OCI-LY3 (cell line): ENCODE data around the gene SPECC1.

ENCODE experiments used
- H2AFZ ChIP-seq: fragments of 200-600, 300-600 bp; shearing (Covaris generic); 2 replicates; pipeline ENCODE4 v1.6.0; 2014; ENCODE audit warnings: antibody characterized with exemption, low read depth, low read length
- H3K27ac ChIP-seq: fragments of 200-600, 300-600 bp; sonication (generic); 2 replicates; pipeline ENCODE4 v1.5.1; 2014; ENCODE audit warnings: mild to moderate bottlenecking, low read length, moderate library complexity, mixed read lengths
- H3K27me3 ChIP-seq: fragments of 200-600, 300-600 bp; sonication (generic); 2 replicates; pipeline ENCODE4 v1.6.1; 2014; ENCODE audit warnings: low read depth, low read length, mixed read lengths
- H3K36me3 ChIP-seq: fragments of 200-600, 300-600 bp; sonication (generic); replicated peaks from 2 replicates; pipeline ENCODE3; 2014; ENCODE audit warnings: low read depth, low read length, mixed read lengths
- H3K4me1 ChIP-seq: fragments of 300-600, 200-600 bp; sonication (generic); 2 replicates; pipeline ENCODE4 v1.6.1; 2014; ENCODE audit warnings: low read length, mixed read lengths
- H3K4me2 ChIP-seq: fragments of 200-600, 300-600 bp; sonication (generic); 2 replicates; pipeline ENCODE4 v1.6.1; 2014; ENCODE audit warnings: low read length, mixed read lengths
- H3K4me3 ChIP-seq: fragments of 300-600, 200-600 bp; sonication (generic); 2 replicates; pipeline ENCODE4 v1.5.1; 2014; ENCODE audit warnings: antibody characterized with exemption, mild to moderate bottlenecking, low read length, moderate library complexity
- H3K79me2 ChIP-seq: fragments of 300-600, 200-600 bp; shearing (Covaris generic); 2 replicates; pipeline ENCODE4 v1.6.1; 2014; ENCODE audit warnings: mild to moderate bottlenecking, low read length, mixed read lengths
- H3K9ac ChIP-seq: fragments of 300-600, 200-600 bp; shearing (Covaris generic); 2 replicates; pipeline ENCODE4 v1.6.0; 2014; ENCODE audit warnings: mild to moderate bottlenecking, low read length, moderate library complexity
- H3K9me3 ChIP-seq: fragments of 200-600, 300-600 bp; shearing (Covaris generic); 2 replicates; pipeline ENCODE4 v1.6.1; 2014; ENCODE audit warnings: low read length, mixed read lengths; ENCODE audit not compliant: insufficient read depth
- H4K20me1 ChIP-seq: fragments of 200-600, 300-600 bp; sonication (generic); 2 replicates; pipeline ENCODE4 v1.6.1; 2016; ENCODE audit warnings: low read length, mixed read lengths; ENCODE audit not compliant: insufficient read depth
- CTCF ChIP-seq: fragments of 200-600, 300-600 bp; sonication (generic); IDR thresholded peaks from 2 replicates; pipeline ENCODE4 v1.5.1; 2014; ENCODE audit warnings: antibody characterized with exemption, low read length, low read depth
- EZH2phosphoT487 ChIP-seq: fragments of 200-600 bp; shearing (Covaris generic); IDR thresholded peaks from 2 replicates; pipeline ENCODE4 v1.6.1; 2018; ENCODE audit warnings: antibody characterized with exemption, mixed run types, low read depth

SPECC1 gene

GRCh38 chr17:20111538-20111937 is 102.4 kb downstream of the SPECC1 start:
- no peaks in the 10 kb centered on the region for H3K79me2 ChIP-seq
- no peaks in the 10 kb centered on the region for H3K4me1 ChIP-seq
- H3K36me3 ChIP-seq = no peaks in the 10 kb centered on the region
- no peak overlapping the region for H3K27ac ChIP-seq
- no peak overlapping the region for H3K9ac ChIP-seq
- H2AFZ ChIP-seq = no peak overlapping the region
- no peaks in the 10 kb centered on the region for H3K27me3 ChIP-seq
- no peak overlapping the region for H3K4me3 ChIP-seq
- H3K9me3 ChIP-seq = no peaks in the 10 kb centered on the region
- no peaks in the 10 kb centered on the region for H4K20me1 ChIP-seq
- TF ChIP-seq EZH2phosphoT487 (no peak), CTCF (no peak)
- no peak overlapping the region for H3K4me2 ChIP-seq

GRCh38 chr17:20114466-20114865 is 105.3 kb downstream of the SPECC1 start:
- Histone ChIP-seq H3K4me2 (no peak overlapping the region), H3K36me3 (no peaks in the 10 kb centered on the region), H2AFZ (no peak overlapping the region), H3K27me3 (no peaks in the 10 kb centered on the region), H4K20me1 (no peaks in the 10 kb centered on the region), H3K27ac (no peak overlapping the region), H3K9ac (no peak overlapping the region), H3K79me2 (no peaks in the 10 kb centered on the region), H3K9me3 (no peaks in the 10 kb centered on the region), H3K4me3 (no peak overlapping the region), H3K4me1 (no peaks in the 10 kb centered on the region)
- no peak for TF ChIP-seq CTCF
- TF ChIP-seq EZH2phosphoT487 = no peak

GRCh38 chr17:20116683-20117309 is 107.6 kb downstream of the SPECC1 start:
- Histone ChIP-seq H2AFZ (no peak overlapping the region), H3K9me3 (no peaks in the 10 kb centered on the region), H3K4me3 (no peak overlapping the region), H3K4me2 (no peak overlapping the region), H3K36me3 (no peaks in the 10 kb centered on the region), H3K9ac (no peak overlapping the region), H3K27ac (no peak overlapping the region), H3K4me1 (no peaks in the 10 kb centered on the region), H4K20me1 (no peaks in the 10 kb centered on the region), H3K27me3 (no peaks in the 10 kb centered on the region), H3K79me2 (no peaks in the 10 kb centered on the region)
- TF ChIP-seq EZH2phosphoT487 (no peak), CTCF (peak; percentile 27)

GRCh38 chr17:20118280-20118679 is 109.1 kb downstream of the SPECC1 start:
- no peaks in the 10 kb centered on the region for H4K20me1 ChIP-seq
- no peaks in the 10 kb centered on the region for H3K79me2 ChIP-seq
- H3K4me1 ChIP-seq = no peaks in the 10 kb centered on the region
- H2AFZ ChIP-seq = no peak overlapping the region
- H3K27ac ChIP-seq = no peak overlapping the region
- H3K27me3 ChIP-seq = no peaks in the 10 kb centered on the region
- no peaks in the 10 kb centered on the region for H3K9me3 ChIP-seq
- no peak overlapping the region for H3K4me3 ChIP-seq
- no peak overlapping the region for H3K4me2 ChIP-seq
- TF ChIP-seq EZH2phosphoT487 (no peak), CTCF (no peak)
- no peaks in the 10 kb centered on the region for H3K36me3 ChIP-seq
- H3K9ac ChIP-seq = no peak overlapping the region
